Adrenal gland (tissue), 5 donors: ENCODE data around the gene CDC6.

Source experiments
- POLR2A ChIP-seq, 2 donors: fragments of 450-650 bp; IDR thresholded peaks; one replicate each; pipeline ENCODE4 v1.6.1; 2017; ENCODE audit warnings: antibody characterized with exemption in 2 of 2, mild to moderate bottlenecking in 2 of 2, moderate library complexity in 1 of 2
- TF ChIP-seq, protein P1 (sequence below), 6 experiments: fragments of 450-650 bp in 4 of 6; fragments of 200-600 bp in 2 of 6; sonication (generic) in 1 of 6; IDR thresholded peaks; 1 replicate in 5 of 6; 2 replicates in 1 of 6; pipeline versions ENCODE4 v1.5.1 to v1.8.0; 2016 to 2021; ENCODE audit warnings: antibody characterized with exemption in 6 of 6, mild to moderate bottlenecking in 2 of 6, moderate library complexity in 1 of 6
- donor health status: DM: no; HTN: no; CAD: no.

DNA sequence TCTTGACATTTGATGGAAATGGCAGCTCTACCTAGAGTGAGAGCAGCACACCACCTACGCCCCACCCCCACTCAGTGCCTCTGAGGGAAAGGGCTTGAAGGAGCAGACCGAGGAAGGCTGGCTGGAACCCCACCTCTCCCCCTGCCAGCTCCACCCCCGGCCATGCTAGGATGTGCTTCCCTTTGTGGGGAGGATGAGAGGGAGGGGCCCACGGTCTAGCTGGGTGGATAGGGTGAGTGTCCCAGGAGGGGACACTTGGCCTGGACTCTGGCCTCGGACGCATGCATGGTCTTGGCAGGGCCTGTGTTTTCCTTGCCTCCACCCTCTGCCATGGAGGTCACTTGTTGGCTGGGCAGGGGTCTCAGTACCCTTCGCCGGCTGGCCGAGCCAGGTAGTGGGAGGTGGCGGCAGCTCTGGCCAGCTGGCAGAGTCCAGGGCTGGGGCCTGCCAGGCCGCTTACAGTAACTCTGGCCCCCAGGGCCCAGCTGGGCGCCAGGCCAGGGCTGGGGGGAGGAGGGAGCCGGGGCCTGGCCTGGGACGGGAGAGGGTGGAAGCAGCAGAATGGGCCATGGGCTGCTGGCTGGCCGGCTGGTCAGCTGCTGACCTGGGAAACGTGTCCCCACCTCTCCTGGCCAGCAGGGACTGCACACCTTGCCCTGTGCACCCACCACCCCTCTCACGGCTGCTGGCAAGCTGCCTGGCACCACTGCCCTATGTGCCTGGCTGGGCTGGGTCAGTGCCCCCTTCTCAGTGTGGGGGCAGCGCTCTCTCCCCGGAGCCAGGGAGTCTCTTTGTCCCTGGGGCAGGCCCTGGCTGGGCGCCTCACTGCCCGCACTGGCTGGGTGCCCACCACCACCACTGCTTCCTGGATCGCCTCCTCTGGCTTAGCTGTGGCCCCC, 44.3 kb downstream of the CDC6 start:
- TF ChIP-seq, protein P1, sequence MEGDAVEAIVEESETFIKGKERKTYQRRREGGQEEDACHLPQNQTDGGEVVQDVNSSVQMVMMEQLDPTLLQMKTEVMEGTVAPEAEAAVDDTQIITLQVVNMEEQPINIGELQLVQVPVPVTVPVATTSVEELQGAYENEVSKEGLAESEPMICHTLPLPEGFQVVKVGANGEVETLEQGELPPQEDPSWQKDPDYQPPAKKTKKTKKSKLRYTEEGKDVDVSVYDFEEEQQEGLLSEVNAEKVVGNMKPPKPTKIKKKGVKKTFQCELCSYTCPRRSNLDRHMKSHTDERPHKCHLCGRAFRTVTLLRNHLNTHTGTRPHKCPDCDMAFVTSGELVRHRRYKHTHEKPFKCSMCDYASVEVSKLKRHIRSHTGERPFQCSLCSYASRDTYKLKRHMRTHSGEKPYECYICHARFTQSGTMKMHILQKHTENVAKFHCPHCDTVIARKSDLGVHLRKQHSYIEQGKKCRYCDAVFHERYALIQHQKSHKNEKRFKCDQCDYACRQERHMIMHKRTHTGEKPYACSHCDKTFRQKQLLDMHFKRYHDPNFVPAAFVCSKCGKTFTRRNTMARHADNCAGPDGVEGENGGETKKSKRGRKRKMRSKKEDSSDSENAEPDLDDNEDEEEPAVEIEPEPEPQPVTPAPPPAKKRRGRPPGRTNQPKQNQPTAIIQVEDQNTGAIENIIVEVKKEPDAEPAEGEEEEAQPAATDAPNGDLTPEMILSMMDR (IDR thresholded peaks at IDR 0.05), result peak in 5 of 6 experiments; percentile 7 to 26 (median 23)
- TF ChIP-seq POLR2A (IDR thresholded peaks at IDR 0.05), result peak in 1 of 2 donors; percentile 46
